ENCODE measurements around the gene GREM2.

GRCh38 chr1:240559781-240560180 lies 52.2 kb downstream of the GREM2 start:
- TF ChIP-seq CTCF (IDR thresholded peaks at IDR 0.05) (no peak), EZH2 (IDR thresholded peaks at IDR 0.05; ENCODE audit: borderline replicate concordance, insufficient read depth, low read depth, low read length, poor library complexity, severe bottlenecking) (no peak)
